ENCODE data around the gene TMEM41B.

DNA sequence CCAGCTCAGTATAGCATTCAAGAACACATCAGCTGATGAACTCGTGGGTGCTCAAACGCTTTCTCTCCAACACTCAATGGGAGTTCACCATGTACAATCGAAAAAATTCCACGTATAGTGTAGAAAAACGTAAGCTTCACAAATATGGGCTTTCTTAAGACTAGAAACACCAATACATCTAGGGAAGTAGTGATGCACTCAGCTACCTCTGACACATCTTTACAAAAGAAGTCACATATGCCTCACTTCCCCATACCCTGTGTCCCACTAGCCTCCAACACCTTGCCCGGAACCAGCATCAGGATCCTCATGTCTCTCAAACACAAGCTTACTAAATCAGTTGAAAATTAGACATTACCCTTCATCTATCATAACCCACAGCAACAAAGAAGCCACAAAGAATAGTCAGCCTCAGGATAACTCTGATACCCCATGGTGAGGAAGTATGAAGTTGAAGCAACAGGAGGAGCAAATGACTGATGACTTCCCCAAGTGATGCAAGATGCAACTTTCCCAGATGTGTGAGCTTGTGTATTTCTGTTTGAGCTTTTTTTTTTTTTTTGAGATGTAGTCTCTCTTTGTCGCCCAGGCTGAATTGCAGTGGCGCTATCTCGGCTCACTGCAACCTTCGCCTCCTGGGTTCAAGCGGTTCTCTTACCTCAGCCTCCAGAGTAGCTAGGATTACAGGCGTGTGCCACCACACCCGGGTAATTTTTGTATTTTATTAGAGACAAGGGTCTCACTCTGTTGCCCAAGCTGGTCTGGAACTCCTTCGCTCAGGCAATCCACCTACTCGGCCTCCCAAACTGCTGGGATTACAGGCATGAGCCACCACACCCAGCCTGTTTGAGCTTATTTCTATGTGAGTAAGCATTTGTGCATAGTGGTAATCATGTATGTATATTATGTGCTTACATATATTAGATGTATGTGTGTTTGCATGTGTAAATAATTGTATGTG is 40.7 kb downstream of the TMEM41B start:
- no peak for TF ChIP-seq EZH2 (IDR thresholded peaks at IDR 0.05; ENCODE audit: low read depth)
- TF ChIP-seq, protein P1, sequence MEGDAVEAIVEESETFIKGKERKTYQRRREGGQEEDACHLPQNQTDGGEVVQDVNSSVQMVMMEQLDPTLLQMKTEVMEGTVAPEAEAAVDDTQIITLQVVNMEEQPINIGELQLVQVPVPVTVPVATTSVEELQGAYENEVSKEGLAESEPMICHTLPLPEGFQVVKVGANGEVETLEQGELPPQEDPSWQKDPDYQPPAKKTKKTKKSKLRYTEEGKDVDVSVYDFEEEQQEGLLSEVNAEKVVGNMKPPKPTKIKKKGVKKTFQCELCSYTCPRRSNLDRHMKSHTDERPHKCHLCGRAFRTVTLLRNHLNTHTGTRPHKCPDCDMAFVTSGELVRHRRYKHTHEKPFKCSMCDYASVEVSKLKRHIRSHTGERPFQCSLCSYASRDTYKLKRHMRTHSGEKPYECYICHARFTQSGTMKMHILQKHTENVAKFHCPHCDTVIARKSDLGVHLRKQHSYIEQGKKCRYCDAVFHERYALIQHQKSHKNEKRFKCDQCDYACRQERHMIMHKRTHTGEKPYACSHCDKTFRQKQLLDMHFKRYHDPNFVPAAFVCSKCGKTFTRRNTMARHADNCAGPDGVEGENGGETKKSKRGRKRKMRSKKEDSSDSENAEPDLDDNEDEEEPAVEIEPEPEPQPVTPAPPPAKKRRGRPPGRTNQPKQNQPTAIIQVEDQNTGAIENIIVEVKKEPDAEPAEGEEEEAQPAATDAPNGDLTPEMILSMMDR (conservative IDR thresholded peaks at IDR 0.05) = no peak
